HCT116 (cell line): ENCODE results near the gene CHAF1A. TPM values are rescaled to one million over a fixed set of nuclear protein-coding genes. Genes with fewer than 3 reads are reported as not detected.

Source experiments
- ATAC-seq: fragments of 200-7000 bp; cut with Tn5 transposase; 2 replicates; pipeline ENCODE4 v1.9.1; 2020; ENCODE audit warnings: mild to moderate bottlenecking, moderate library complexity
- BruUV-seq: library from RNA; stranded (reverse); fragments of 400-500 nt; replicated peaks from 2 replicates; lab custom pipeline; 2021; lab: Mats Ljungman, UMichigan
- CTCF ChIA-PET: fragments of 300-600 bp; sonication (Branson Sonifier 250); formaldehyde crosslinking; loops from one replicate; lab custom pipeline; 2021; ENCODE audit warnings: antibody characterized with exemption; lab: Charles Lee
- POLR2A ChIA-PET: fragments of 300-600, 350-600 bp; sonication (Branson Sonifier 250); formaldehyde crosslinking; loops from one replicate; lab custom pipeline; 2021; ENCODE audit warnings: antibody characterized with exemption; lab: Charles Lee
- RAD21 ChIA-PET, 2 experiments: fragments of 300-600 bp; sonication (Branson Sonifier 250); formaldehyde crosslinking; loops; one replicate each; lab custom pipeline; 2023; ENCODE audit warnings: low total read pairs in 2 of 2; ENCODE audit not compliant: uncharacterized antibody in 2 of 2, unreplicated experiment in 2 of 2, low non-redundant PET in 1 of 2; lab: Charles Lee
- DNase-seq: peaks from one replicate; pipeline ENCODE4 v3.0.0-alpha.2; 2010; ENCODE audit warnings: low read depth, low spot score
- H2AFZ ChIP-seq: fragments of 200-600 bp; shearing (Covaris generic), sonication (generic); 2 replicates; pipeline ENCODE4 v1.6.1; 2017; ENCODE audit warnings: low read depth, mixed run types, mixed read lengths, antibody characterized with exemption, low read length; ENCODE audit not compliant: poor library complexity, severe bottlenecking
- H3K27ac ChIP-seq: 2 replicates; pipeline ENCODE4 v1.5.1; 2012; ENCODE audit warnings: low read depth, low read length
- H3K27me3 ChIP-seq: fragments of 200-600 bp; sonication (generic); 2 replicates; pipeline ENCODE4 v1.6.1; 2016; ENCODE audit warnings: mixed run types, low read length, mixed read lengths; ENCODE audit not compliant: insufficient read depth
- H3K36me3 ChIP-seq, 2 experiments: fragments of 200-500 bp in 1 of 2; fragments of 200-600 bp in 1 of 2; sonication (Bioruptor generic) in 1 of 2; sonication (generic) in 1 of 2; 2 replicates each; pipeline versions ENCODE4 v1.5.1 to v1.6.1; 2014 to 2016; ENCODE audit warnings: low read length in 2 of 2, inconsistent platforms in 1 of 2, mixed read lengths in 1 of 2, mixed run types in 1 of 2; ENCODE audit not compliant: insufficient read depth in 2 of 2, control insufficient read depth in 1 of 2
- H3K4me1 ChIP-seq, 2 experiments: fragments of 200-600 bp in 1 of 2; sonication (generic) in 1 of 2; 2 replicates each; pipeline versions ENCODE4 v1.5.1 to v1.6.1; 2012 to 2017; ENCODE audit warnings: low read length in 2 of 2, inconsistent platforms in 1 of 2, mild to moderate bottlenecking in 1 of 2, mixed read lengths in 1 of 2, mixed run types in 1 of 2, moderate library complexity in 1 of 2; ENCODE audit not compliant: insufficient read depth in 2 of 2, control insufficient read depth in 1 of 2
- H3K4me2 ChIP-seq: fragments of 200-600 bp; sonication (generic); 2 replicates; pipeline ENCODE4 v1.6.1; 2017; ENCODE audit warnings: mixed run types, low read length, mixed read lengths
- H3K4me3 ChIP-seq, 2 experiments: fragments of 200-600 bp in 1 of 2; sonication (generic) in 1 of 2; replicated peaks in 1 of 2; 2 replicates each; pipeline ENCODE4 v1.5.1; 2011 to 2016; ENCODE audit warnings: low read length in 2 of 2, control low read depth in 1 of 2, low read depth in 1 of 2, mild to moderate bottlenecking in 1 of 2, mixed read lengths in 1 of 2, mixed run types in 1 of 2
- H3K79me2 ChIP-seq: fragments of 200-600 bp; sonication (generic); 2 replicates; pipeline ENCODE4 v1.6.1; 2017; ENCODE audit warnings: mild to moderate bottlenecking, mixed run types, low read length, moderate library complexity, mixed read lengths; ENCODE audit not compliant: insufficient read depth
- H3K9ac ChIP-seq: fragments of 200-600 bp; sonication (generic); 2 replicates; pipeline ENCODE4 v1.6.1; 2016; ENCODE audit warnings: low read length, mixed read lengths
- H3K9me2 ChIP-seq: fragments of 200-600 bp; sonication (generic), shearing (Covaris generic); 2 replicates; pipeline ENCODE4 v1.6.1; 2017; ENCODE audit warnings: mixed run types, mild to moderate bottlenecking, moderate library complexity; ENCODE audit not compliant: insufficient read depth
- H3K9me3 ChIP-seq, 2 experiments: fragments of 200-500 bp in 1 of 2; fragments of 200-600 bp in 1 of 2; sonication (Bioruptor generic) in 1 of 2; sonication (generic) in 1 of 2; 2 replicates each; pipeline ENCODE4 v1.6.1; 2014 to 2017; ENCODE audit warnings: low read length in 2 of 2, mixed read lengths in 2 of 2, inconsistent platforms in 1 of 2, low read depth in 1 of 2, mild to moderate bottlenecking in 1 of 2, mixed run types in 1 of 2, moderate library complexity in 1 of 2; ENCODE audit not compliant: control insufficient read depth in 1 of 2, insufficient read depth in 1 of 2
- H4K20me1 ChIP-seq: fragments of 200-600 bp; sonication (generic), shearing (Covaris generic); 2 replicates; pipeline ENCODE4 v1.6.1; 2017; ENCODE audit warnings: mixed run types, mild to moderate bottlenecking, moderate library complexity; ENCODE audit not compliant: insufficient read depth
- POLR2AphosphoS5 ChIP-seq: IDR thresholded peaks from 2 replicates; pipeline ENCODE4 v1.6.1; 2011; ENCODE audit warnings: mild to moderate bottlenecking, low read depth, low read length, moderate library complexity
- RAD21 ChIP-seq: IDR thresholded peaks from 2 replicates; pipeline ENCODE4 v1.6.1; 2012; ENCODE audit warnings: low read depth, mild to moderate bottlenecking
- intact Hi-C: fragments of 100-400 bp; cut with micrococcal nuclease; formaldehyde crosslinking; loops from 2 replicates; pipeline ENCODE4 v1.10.0; 2022
- total RNA-seq: library from RNA; stranded (reverse); gene quantifications from one replicate; pipeline ENCODE4 v1.2.1, GENCODE V29; 2021; ENCODE audit not compliant: unreplicated experiment
- TF ChIP-seq, protein P1 (sequence below), 3 experiments: fragments of 200-600 bp in 1 of 3; sonication (generic) in 1 of 3; IDR thresholded peaks in 2 of 3; conservative IDR thresholded peaks in 1 of 3; 2 replicates each; pipeline ENCODE4 v1.5.1; 2012 to 2017; ENCODE audit warnings: low read depth in 2 of 3, low read length in 2 of 3, antibody characterized with exemption in 1 of 3, borderline replicate concordance in 1 of 3, control low read depth in 1 of 3, mild to moderate bottlenecking in 1 of 3, mixed read lengths in 1 of 3, mixed run types in 1 of 3, moderate library complexity in 1 of 3; ENCODE audit not compliant: insufficient read depth in 1 of 3
- TF ChIP-seq, protein P2 (sequence below): IDR thresholded peaks from 2 replicates; pipeline ENCODE4 v1.6.1; 2012; ENCODE audit warnings: low read depth

The CHAF1A gene
- total RNA-seq, 1 experiment from 2014 or later, result 69.9 TPM

GRCh38 chr19:4369888-4370260, 32.6 kb upstream of the CHAF1A start:
- H3K9me3 ChIP-seq, result no peaks in the 10 kb centered on the region
- H3K79me2 ChIP-seq, result peaks cover 76% of the 10 kb centered on the region
- ChIA-PET RAD21 (interaction anchor here in 1 of 2 experiments (0.6 kb wide), 1 partner anchor 127 kb away, joined by 3 read pairs; no protein-coding TSS in a partner anchor), POLR2A (interaction anchor here (0.8 kb wide), 1 partner anchor 10 kb away, joined by 3 read pairs; no protein-coding TSS in a partner anchor), CTCF (interaction anchor here (0.9 to 1.4 kb wide), 2 partner anchors 33 to 103 kb away, joined by 3 read pairs; partner anchors contain the start of gene CHAF1A)
- H3K27ac ChIP-seq, result peak overlapping the region; percentile 3; the same call in 1 of the 2 replicates
- no peak overlapping the region for H3K4me3 ChIP-seq
- 0 out of 2 replicates have a peak overlapping the region, but pooled peaks have one; percentile 5 for H3K9ac ChIP-seq
- no peak overlapping the region for H3K4me2 ChIP-seq
- no peak overlapping the region for H2AFZ ChIP-seq
- no peak for TF ChIP-seq POLR2AphosphoS5
- TF ChIP-seq, protein P1, sequence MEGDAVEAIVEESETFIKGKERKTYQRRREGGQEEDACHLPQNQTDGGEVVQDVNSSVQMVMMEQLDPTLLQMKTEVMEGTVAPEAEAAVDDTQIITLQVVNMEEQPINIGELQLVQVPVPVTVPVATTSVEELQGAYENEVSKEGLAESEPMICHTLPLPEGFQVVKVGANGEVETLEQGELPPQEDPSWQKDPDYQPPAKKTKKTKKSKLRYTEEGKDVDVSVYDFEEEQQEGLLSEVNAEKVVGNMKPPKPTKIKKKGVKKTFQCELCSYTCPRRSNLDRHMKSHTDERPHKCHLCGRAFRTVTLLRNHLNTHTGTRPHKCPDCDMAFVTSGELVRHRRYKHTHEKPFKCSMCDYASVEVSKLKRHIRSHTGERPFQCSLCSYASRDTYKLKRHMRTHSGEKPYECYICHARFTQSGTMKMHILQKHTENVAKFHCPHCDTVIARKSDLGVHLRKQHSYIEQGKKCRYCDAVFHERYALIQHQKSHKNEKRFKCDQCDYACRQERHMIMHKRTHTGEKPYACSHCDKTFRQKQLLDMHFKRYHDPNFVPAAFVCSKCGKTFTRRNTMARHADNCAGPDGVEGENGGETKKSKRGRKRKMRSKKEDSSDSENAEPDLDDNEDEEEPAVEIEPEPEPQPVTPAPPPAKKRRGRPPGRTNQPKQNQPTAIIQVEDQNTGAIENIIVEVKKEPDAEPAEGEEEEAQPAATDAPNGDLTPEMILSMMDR (IDR thresholded peaks at IDR 0.05 in 2 of 3, conservative IDR thresholded peaks at IDR 0.05 in 1 of 3; ENCODE audit: borderline replicate concordance in 1 of 3, insufficient read depth in 1 of 3, low read depth in 2 of 3, low read length in 2 of 3), result peak; percentile 19 to 47 (median 29); a peak in 3 of 6 replicates
- TF ChIP-seq, protein P2, sequence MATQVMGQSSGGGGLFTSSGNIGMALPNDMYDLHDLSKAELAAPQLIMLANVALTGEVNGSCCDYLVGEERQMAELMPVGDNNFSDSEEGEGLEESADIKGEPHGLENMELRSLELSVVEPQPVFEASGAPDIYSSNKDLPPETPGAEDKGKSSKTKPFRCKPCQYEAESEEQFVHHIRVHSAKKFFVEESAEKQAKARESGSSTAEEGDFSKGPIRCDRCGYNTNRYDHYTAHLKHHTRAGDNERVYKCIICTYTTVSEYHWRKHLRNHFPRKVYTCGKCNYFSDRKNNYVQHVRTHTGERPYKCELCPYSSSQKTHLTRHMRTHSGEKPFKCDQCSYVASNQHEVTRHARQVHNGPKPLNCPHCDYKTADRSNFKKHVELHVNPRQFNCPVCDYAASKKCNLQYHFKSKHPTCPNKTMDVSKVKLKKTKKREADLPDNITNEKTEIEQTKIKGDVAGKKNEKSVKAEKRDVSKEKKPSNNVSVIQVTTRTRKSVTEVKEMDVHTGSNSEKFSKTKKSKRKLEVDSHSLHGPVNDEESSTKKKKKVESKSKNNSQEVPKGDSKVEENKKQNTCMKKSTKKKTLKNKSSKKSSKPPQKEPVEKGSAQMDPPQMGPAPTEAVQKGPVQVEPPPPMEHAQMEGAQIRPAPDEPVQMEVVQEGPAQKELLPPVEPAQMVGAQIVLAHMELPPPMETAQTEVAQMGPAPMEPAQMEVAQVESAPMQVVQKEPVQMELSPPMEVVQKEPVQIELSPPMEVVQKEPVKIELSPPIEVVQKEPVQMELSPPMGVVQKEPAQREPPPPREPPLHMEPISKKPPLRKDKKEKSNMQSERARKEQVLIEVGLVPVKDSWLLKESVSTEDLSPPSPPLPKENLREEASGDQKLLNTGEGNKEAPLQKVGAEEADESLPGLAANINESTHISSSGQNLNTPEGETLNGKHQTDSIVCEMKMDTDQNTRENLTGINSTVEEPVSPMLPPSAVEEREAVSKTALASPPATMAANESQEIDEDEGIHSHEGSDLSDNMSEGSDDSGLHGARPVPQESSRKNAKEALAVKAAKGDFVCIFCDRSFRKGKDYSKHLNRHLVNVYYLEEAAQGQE, result no peak
- peak; percentile 54 for TF ChIP-seq RAD21
- no TSS peak for BruUV-seq
- no peaks in the 10 kb centered on the region for H3K9me2 ChIP-seq
- DNase-seq (no peak), ATAC-seq (peak; percentile 41)
- H3K4me1 ChIP-seq, result peaks cover 16 to 42% of the 10 kb centered on the region in 2 experiments
- no peaks in the 10 kb centered on the region for H4K20me1 ChIP-seq
- H3K27me3 ChIP-seq, result no peaks in the 10 kb centered on the region
- no peaks in the 10 kb centered on the region for H3K36me3 ChIP-seq
- intact Hi-C loops, result no loop called here
